GM19468 (cell line): ENCODE data around the gene OCA2.

Source experiments
- ATAC-seq: cut with Tn5 transposase; IDR thresholded peaks from one replicate; pipeline ENCODE4 v1.9.1; 2021; ENCODE audit warnings: mild to moderate bottlenecking, moderate library complexity, moderate number of reproducible peaks; ENCODE audit not compliant: unreplicated experiment; ENCODE audit errors: extremely low read depth

OCA2 gene

DNA sequence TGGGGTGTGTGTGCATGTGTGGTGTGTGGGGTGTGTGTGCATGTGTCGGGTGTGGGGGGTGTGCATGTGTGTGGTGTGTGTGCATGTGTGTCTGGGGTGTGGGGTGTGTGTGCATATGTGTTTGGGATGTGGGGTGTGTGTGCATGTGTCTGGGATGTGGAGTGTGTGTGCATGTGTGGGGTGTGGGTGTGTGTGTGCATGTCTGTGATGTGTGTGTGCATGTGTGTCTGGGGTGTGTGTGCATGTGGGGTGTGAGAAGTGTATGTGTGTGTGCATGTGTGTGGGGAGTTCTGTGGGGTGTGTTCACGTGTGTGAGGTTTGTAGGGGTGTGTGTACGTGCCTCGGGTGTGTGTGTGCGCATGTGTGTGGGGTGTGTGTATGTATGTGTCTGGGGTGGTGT lies 6.7 kb upstream of the OCA2 start:
- ATAC-seq: no peak

DNA sequence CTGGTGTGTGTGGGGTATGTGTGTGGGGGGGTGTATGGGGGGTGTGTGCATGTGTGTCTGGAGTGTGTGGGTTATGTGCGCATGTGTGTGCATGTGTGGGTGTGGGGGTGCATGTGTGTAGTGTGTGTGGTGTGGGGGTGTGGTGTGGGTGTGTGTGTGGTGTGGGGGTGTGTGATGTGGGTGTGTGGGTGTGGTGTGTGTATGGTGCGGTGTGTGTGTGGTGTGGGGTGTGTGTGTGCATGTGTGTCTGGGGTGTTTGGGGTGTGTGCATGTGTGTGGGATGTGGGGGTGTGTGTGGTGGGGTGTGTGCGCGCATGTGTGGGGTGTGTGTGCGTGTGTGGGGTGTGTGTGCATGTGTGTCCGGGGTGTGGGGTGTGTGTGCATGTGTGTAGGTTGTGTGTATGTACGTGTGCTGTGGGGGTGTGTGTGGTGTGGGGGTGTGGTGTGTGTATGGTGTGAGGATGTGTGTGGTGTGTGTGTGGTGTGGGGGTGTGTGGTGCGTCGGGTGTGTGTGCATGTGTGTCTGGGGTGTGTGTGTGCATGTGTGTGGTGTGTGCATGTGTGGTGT lies 6.2 kb upstream of the OCA2 start:
- ATAC-seq: no peak

DNA sequence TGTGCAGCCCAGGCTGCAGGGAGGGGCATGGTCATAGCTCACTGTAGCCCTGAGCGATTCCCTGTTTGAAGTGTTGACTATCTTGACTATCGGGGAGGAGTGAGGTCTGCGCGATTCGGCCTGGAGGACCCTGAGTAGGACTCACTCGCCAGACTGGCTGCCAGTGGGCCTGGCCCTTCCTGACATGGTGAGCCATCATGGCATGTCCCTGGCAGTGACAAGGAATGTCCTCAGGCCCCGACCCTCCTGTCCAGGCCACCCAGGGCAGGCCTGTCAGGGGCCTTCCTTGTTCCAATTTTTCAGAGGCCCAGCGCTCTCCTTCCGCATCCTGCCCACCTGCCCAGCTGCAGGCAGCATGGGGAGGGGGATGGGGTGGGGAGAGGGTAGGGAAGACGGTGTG lies 5.2 kb upstream of the OCA2 start:
- ATAC-seq: no peak

DNA sequence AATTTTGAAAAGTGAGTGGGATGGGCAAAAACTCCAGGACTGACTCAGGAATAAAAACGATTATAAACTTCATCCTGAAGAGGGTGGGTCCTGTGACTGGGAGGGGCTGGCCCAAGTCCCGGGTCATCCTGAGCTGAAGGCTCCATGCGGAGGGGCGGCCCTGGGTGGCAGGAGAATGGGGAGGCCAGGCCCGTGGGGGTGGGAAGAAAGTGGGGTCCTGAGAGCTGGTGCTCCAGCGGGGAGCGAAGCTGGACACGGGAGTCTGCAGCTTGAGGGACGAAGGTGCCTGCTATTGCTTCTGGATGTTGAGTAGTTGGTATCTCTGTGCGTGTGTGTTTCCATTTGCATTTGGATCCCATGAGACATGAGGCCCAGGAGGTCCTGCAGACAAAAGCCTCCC lies 4.7 kb upstream of the OCA2 start:
- no peak for ATAC-seq

DNA sequence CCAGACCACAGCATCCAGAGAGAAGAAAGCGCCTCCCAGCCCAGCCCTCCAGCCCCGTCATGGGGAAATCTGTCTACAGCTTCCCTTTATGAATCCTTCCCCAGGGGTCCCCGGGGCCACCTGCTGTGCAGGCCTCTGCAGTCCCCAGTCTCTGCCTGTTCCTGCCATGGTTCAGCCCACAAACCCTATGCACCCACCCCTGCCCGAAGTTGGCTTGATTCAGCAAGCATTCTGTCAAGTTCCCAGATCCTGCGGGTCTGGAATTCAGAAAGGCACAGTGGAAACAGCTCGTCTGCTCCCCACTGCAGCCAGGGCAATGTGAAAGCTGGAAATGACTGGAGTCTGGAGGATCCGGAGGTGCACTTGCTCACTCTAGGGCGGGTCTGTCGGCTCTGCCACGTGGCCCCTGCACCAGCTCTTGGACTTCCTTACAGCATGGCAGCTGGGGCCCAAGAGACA lies 2.9 kb upstream of the OCA2 start:
- no peak for ATAC-seq

DNA sequence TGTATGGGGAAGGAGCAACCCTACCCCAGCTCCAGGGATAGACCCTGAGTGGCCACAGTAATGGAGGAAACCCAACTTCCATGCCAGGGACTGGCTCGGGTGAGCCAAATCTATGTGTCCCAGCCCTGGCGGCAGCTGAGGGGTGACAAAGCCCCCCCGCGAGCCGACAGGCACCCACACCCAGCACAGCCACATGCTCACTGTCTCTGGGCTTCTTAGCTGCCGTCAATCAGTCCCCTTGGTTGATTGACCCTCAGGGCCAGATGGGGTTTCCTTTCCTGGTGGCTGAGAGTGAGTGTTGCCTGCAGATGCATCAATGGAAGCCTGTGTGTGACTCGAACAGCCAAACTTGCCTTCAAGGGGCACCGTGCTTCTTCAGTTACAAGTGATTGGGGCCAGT lies 2.1 kb upstream of the OCA2 start:
- ATAC-seq: no peak

DNA sequence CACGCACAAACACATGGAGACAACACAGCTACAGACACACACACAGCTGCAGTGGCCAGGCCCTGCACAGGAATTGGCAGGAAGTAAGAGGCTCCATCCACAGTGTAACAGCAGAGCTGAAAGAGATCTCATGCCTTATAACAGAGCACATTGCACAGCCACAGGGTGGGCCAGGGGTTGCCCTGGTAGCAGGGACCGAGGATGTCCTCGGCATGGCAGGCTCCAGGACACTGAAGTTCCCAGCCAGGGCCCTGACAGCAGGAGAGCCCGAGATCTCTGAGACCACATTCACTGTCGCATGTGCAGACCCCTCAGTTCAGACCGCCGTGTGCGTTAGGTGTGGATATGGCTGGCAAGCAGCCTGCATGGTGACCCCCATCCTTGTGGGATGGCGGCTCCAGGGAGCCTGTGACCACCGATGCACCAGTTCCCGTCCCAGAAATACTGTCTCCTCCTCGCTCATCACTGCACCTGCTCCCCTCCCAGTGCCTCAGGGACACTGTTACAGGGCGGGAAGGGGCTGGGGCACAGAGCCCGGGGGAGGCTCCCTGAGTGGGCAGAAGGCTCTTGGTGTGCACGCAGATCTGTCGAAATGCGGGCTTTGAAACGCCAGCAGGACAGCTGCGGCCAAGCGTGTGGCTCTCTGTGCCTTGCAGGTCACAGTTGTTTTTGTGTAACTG lies 1.5 kb upstream of the OCA2 start:
- ATAC-seq: no peak

GRCh38 chr15:28099555-28100140 lies 533 bp upstream of the OCA2 start:
- ATAC-seq: no peak

GRCh38 chr15:28098360-28098765 lies 752 bp downstream of the OCA2 start:
- no peak for ATAC-seq

DNA sequence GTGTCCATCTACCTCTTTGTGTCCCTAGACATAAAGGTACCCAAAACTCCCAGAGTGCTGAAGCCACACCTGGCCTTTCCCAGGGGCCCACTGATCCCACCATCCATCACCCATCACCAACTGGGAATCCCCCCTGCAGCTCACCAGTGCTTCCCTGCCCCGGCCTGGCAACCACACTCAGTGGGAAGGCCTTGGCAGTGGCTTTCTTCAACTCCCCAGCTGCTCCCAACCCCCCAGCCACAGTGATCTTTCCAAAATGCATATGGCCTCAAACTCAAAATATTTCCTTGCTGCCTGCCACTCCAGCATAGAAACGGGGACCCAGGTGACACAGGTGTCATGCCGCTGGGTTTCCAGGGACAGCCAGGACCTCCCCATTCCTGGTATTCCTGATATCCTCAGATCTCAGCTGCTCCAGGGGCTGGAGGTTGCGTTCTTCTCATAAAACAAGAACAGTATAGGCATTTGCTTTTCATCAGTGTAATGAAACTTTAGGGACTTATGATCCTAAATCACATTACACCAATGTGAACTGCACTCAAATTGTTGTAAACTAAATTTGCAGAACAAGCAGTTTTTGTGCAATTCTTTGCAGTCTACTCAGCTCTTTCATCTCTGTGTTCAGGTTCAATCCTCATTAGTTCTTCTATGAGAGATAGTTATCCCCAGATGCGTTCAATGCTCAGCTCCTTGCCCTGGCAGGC lies 1.3 kb downstream of the OCA2 start:
- ATAC-seq: no peak

- no peak for ATAC-seq
Observed at GRCh38 chr15:28096670-28097431, 2.3 kb downstream of the OCA2 start.

- no peak for ATAC-seq
Observed at GRCh38 chr15:28096411-28096669, 2.8 kb downstream of the OCA2 start.

DNA sequence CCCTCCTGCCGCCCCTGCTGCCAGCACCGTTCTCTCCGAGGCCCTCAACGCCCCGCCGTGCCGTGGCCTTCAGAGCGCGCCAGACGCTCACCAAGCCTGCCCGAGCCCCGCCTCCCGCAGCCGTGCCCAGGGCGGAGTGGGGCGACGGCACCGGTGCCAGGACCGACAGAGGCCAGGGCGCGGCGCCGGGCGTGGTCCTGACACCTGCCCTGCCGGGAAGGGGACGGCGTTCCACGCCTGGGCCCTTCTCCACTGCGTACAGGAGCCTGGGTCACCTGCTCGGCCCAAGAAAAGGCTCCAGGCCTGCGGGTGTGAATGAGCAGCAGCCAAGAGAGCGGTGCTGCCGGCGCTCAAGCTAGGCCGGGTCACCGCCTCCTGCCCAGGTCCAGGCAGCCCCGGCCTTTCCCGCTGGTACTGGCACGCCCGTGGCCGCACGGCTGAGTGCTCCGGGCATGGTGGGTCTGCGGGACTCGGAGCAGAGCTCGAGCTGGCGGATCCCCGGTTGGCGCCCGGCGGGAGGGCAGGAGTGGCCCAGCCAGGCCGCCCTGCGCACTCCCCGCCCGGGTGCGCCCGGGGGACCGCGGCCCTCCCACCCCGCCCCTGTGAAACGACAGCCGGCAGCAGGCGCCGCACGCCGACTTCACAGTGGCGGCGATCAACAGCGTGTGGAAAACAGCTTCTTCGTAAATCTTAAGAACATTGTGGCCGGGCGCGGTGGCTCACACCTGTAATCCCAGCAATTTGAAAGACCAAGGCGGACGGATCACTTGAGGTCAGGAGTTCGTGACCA lies 4.2 kb downstream of the OCA2 start:
- ATAC-seq: no peak

DNA sequence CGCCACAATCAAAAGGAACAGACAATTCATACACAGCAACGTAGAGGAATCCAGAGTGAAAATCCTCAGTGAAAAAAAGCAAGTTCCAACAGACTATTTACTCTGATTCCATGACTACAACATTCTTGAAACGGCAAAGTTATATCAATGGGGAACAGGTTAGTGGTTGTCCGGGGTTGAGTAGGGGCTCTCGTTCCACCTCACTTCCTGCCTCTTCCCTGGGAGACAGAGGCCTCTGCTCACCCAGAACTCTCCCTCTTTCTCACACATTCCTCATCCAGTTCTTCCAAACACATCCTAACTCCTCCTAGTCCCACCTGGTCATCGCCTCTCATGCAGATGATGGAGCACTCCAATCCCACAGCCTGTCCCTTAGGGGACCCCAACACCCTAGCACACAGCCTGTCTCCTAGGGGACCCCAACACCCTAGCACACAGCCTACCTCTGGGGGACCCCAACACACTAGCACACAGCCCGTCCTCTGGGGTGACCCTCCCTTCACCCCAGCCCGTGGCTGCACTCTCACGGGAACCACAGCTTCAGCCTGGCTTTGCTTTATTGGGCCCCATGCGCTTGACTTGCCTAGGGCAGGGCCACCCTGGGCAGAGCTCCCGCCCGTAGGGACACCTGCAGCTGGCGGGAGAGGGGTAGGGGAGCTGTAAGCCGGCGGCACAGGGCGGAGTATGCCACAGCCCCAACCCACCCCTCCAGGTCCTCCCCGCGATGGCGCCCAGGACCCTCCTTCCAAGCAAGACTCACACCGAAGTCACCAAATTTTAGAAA lies 5.2 kb downstream of the OCA2 start:
- ATAC-seq: no peak

DNA sequence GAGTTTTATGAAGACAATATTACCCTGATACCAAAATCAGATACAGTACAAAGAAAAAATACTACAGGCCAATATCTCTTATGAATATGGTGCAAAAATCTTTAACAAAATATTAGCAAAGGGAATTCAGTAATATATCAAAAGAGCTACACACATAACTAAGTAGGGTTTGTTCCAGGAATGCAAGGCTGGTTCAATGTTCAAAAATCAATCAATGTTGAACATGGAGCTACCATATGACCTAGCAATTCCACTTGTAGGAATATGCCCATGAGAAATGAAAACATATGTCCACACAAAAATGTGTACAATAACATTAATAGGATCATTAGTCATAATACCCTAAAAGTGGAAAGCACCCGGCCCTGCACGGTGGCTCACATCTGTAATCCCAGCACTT lies 7.8 kb downstream of the OCA2 start:
- ATAC-seq: no peak

DNA sequence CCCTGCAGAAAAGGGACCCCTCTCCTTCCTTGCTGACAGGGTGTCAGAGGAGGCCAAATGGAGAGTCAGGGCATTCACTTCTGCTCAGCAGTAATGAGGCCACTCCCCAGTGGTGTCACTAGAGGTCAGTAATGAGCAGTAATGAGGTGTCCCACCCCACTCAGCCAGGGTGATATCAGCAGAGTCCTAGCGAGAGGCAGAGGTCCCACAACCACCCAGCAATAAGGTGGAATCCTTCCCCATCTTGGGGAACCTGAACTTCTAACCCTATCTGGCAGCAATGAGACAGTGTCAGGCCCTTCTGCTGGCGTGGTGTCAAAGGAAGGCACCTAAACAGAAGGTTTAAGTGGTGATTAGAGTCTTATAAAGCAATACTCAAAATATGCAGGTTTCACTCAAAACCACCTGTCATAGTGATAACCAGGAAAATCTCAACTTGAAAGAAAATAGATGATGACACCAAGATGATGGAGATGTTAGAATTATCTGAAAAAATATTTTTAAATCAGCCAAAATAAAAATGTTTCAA lies 12.9 kb downstream of the OCA2 start:
- peak; percentile 84 for ATAC-seq

- ATAC-seq: no peak
Observed at GRCh38 chr15:28085489-28086174, 13.5 kb downstream of the OCA2 start.

GRCh38 chr15:28084547-28084946 lies 14.6 kb downstream of the OCA2 start:
- ATAC-seq: no peak
